GM12878 (cell line): Measurements from ENCODE around the gene SLC16A9. TPM values are rescaled to one million over a fixed set of nuclear protein-coding genes. Genes with fewer than 3 reads are reported as not detected.
"Not testable (repeated sequence)": the region's sequence is repeated elsewhere in the genome, so short reads cannot be mapped to it uniquely, and the experiment has no call there.

ENCODE experiments used
- ATAC-seq: fragments of 200-7000 bp; cut with Tn5 transposase; 3 replicates; pipeline ENCODE4 v1.9.1; 2020; ENCODE audit warnings: mild to moderate bottlenecking, moderate library complexity
- BruUV-seq: library from RNA; stranded (reverse); fragments of 400-500 nt; replicated peaks from 2 replicates; lab custom pipeline; 2021; lab: Mats Ljungman, UMichigan
- CTCF ChIA-PET: fragments of 300-600 bp; sonication (Branson Sonifier 250); formaldehyde crosslinking; extraction: SDS; loops from one replicate; lab custom pipeline; 2021; ENCODE audit warnings: inconsistent platforms; lab: Yijun Ruan, JAX
- POLR2A ChIA-PET: fragments of 350-600 bp; formaldehyde crosslinking; extraction: SDS; loops from one replicate; lab custom pipeline; 2021; ENCODE audit warnings: inconsistent platforms; lab: Charles Lee
- RAD21 ChIA-PET: fragments of 300-600 bp; sonication (Branson Sonifier 250); formaldehyde crosslinking; loops from one replicate; lab custom pipeline; 2023; ENCODE audit warnings: antibody characterized with exemption; ENCODE audit not compliant: unreplicated experiment; lab: Charles Lee
- SMC1A ChIA-PET: fragments of 300-600 bp; sonication (Branson Sonifier 250); formaldehyde crosslinking; loops from one replicate; lab custom pipeline; 2023; ENCODE audit not compliant: unreplicated experiment, uncharacterized antibody; lab: Charles Lee
- DNase-seq: peaks from one replicate; pipeline ENCODE4 v3.0.0-alpha.2; 2011; ENCODE audit warnings: low read depth, low spot score
- FAIRE-seq: peaks from 3 replicates; lab custom pipeline; 2011; peaks lifted over from hg19 to GRCh38; lab: Jason Lieb, UNC
- H2AFZ ChIP-seq: 2 replicates; pipeline ENCODE4 v1.6.0; 2011; ENCODE audit warnings: low read depth, low read length, control low read depth; ENCODE audit not compliant: control insufficient read depth
- H3K27ac ChIP-seq: 2 replicates; pipeline ENCODE4 v1.5.1; 2011; ENCODE audit warnings: control low read depth; ENCODE audit not compliant: control insufficient read depth, insufficient read depth
- H3K27me3 ChIP-seq, 2 experiments: replicated peaks in 1 of 2; 2 replicates each; pipeline versions ENCODE4 v1.6.0 to v1.6.1; 2011; ENCODE audit warnings: low read length in 1 of 2; ENCODE audit not compliant: control insufficient read depth in 2 of 2, insufficient read depth in 2 of 2
- H3K36me3 ChIP-seq, 2 experiments: 2 replicates each; pipeline ENCODE4 v1.5.1; 2011; ENCODE audit warnings: low read length in 1 of 2; ENCODE audit not compliant: control insufficient read depth in 2 of 2, insufficient read depth in 2 of 2
- H3K4me1 ChIP-seq: 2 replicates; pipeline ENCODE4 v1.6.1; 2011; ENCODE audit warnings: mild to moderate bottlenecking, low read length, moderate library complexity, mixed read lengths; ENCODE audit not compliant: control insufficient read depth, insufficient read depth
- H3K4me2 ChIP-seq: 2 replicates; pipeline ENCODE4 v1.6.0; 2011; ENCODE audit warnings: control low read depth; ENCODE audit not compliant: control insufficient read depth, insufficient read depth
- H3K4me3 ChIP-seq: fragments of 200-600 bp; sonication (generic); 2 replicates; pipeline ENCODE4 v1.5.1; 2016
- H3K79me2 ChIP-seq: 2 replicates; pipeline ENCODE4 v1.6.0; 2011; ENCODE audit warnings: low read length; ENCODE audit not compliant: control insufficient read depth, insufficient read depth
- H3K9ac ChIP-seq: 2 replicates; pipeline ENCODE4 v1.8.0; 2011; ENCODE audit warnings: low read length, control low read depth, mixed read lengths; ENCODE audit not compliant: control insufficient read depth, insufficient read depth
- H3K9me3 ChIP-seq: replicated peaks from 3 replicates; pipeline ENCODE4 v1.5.1; 2011; ENCODE audit warnings: mild to moderate bottlenecking, low read length; ENCODE audit not compliant: control insufficient read depth, insufficient read depth
- H4K20me1 ChIP-seq: 2 replicates; pipeline ENCODE4 v1.6.0; 2011; ENCODE audit not compliant: control insufficient read depth, insufficient read depth
- CBX3 ChIP-seq: fragments of 200-600 bp; sonication (generic); IDR thresholded peaks from 2 replicates; pipeline ENCODE4 v1.6.1; 2016; ENCODE audit warnings: low read depth, borderline replicate concordance
- CHD1 ChIP-seq: IDR thresholded peaks from 2 replicates; pipeline ENCODE4 v1.6.1; 2012; ENCODE audit warnings: low read depth, low read length, improper control_type of control experiment
- EGR1 ChIP-seq, 2 experiments: IDR thresholded peaks; 1 replicate in 1 of 2; 2 replicates in 1 of 2; pipeline ENCODE4 v1.6.1; 2011 to 2012; ENCODE audit warnings: low read depth in 2 of 2, low read length in 2 of 2, borderline replicate concordance in 1 of 2, mild to moderate bottlenecking in 1 of 2, moderate library complexity in 1 of 2
- FOS ChIP-seq: IDR thresholded peaks from 3 replicates; pipeline ENCODE4 v1.6.1; 2011; ENCODE audit warnings: borderline replicate concordance; ENCODE audit not compliant: insufficient read length; ENCODE audit errors: extremely low read depth
- FOXK2 ChIP-seq: fragments of 450-650 bp; IDR thresholded peaks from 2 replicates; pipeline ENCODE4 v1.6.1; 2017; ENCODE audit warnings: mild to moderate bottlenecking, moderate library complexity
- JUNB ChIP-seq: IDR thresholded peaks from 2 replicates; pipeline ENCODE4 v1.6.1; 2016; ENCODE audit warnings: antibody characterized with exemption, mild to moderate bottlenecking
- MYC ChIP-seq: IDR thresholded peaks from 2 replicates; pipeline ENCODE4 v1.6.1; 2011; ENCODE audit warnings: mild to moderate bottlenecking, low read length, moderate library complexity, inconsistent platforms; ENCODE audit not compliant: insufficient read depth, insufficient replicate concordance, insufficient read length, severe bottlenecking
- WGBS: methylation state at CpG from one replicate; pipeline ENCODE4 v1.1.6; 2016; ENCODE audit warnings: low lambda C conversion rate; ENCODE audit not compliant: insufficient replicate concordance, insufficient coverage; ENCODE audit errors: missing lambda C conversion rate; 5-methylcytosine and 5-hydroxymethylcytosine counted together
- in situ Hi-C: fragments of 300-500 bp; cut with MboI; formaldehyde crosslinking; loops from 9 replicates; pipeline ENCODE4 v1.14.3; 2018; ENCODE audit warnings: mixed read lengths
- intact Hi-C: fragments of 100-400 bp; cut with micrococcal nuclease; formaldehyde crosslinking; loops from one replicate; pipeline ENCODE4 v1.14.2; 2022; ENCODE audit not compliant: unreplicated experiment
- polyA plus RNA-seq, 11 experiments: library from polyadenylated mRNA; depleted of rRNA in 4 of 11; unstranded in 6 of 11; stranded (reverse) in 5 of 11; fragments of >200 nt; fragmentation: Nextera tagmentation in 4 of 11; fragmentation: Illumina TruSeq in 1 of 11; extraction: Ambion mirVana in 4 of 11; extraction: Trizol in 1 of 11; gene quantifications; 1 replicate in 1 of 11; 2 replicates in 10 of 11; pipeline versions ENCODE4 v1.2.1 to v1.2.3, GENCODE V29; 2011 to 2016; ENCODE audit warnings: inconsistent platforms in 2 of 11, missing spikeins in 2 of 11, low read depth in 1 of 11
- total RNA-seq, 4 experiments: library from RNA; depleted of rRNA in 3 of 4; stranded (reverse); fragments of >200 nt in 3 of 4; fragmentation: Illumina TruSeq in 1 of 4; extraction: Trizol in 1 of 4; gene quantifications; 2 replicates each; pipeline versions ENCODE4 v1.2.1 to v1.2.3, GENCODE V29; 2013 to 2021

SLC16A9 gene
- total and polyA plus RNA-seq, 10 of the 15 experiments (the other 5 are each of a cell fraction or from before 2014, with no cell fraction given), result 0.86 to 6.2 (median 4.3) TPM

DNA sequence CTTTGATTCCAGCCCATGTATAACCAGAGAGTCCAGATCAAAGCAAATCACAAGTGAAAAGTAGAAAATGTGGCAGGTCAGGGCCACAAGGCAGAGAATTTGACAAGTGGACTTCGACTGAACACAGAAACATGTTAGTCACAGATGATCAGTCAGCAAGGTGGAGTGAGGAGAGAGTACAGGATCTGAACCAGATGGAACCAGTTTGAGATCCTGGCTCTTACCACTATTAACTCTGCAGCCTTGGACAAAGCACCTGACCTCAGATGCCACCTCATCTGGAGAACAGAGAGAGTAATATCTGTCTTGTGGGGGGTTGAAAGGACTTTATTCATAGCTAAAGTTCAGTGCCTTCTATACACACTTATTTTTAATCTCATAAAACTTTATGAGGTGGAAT, 39.2 kb upstream of the SLC16A9 start:
- ChIA-PET SMC1A (interaction anchor here (0.9 kb wide), 1 partner anchor 9 kb away, joined by 3 read pairs; no protein-coding TSS in a partner anchor), POLR2A (no interaction called here), CTCF (no interaction called here), RAD21 (no interaction called here)
- H4K20me1 ChIP-seq, result no peaks in the 10 kb centered on the region
- H3K27me3 ChIP-seq, result 0 out of 4 replicates have a peak, but pooled peaks cover 0 to 2% of the 10 kb centered on the region in 2 experiments
- FAIRE-seq, result no peak
- intact Hi-C loops (no loop called here), in situ Hi-C loops (no loop called here)
- no peaks in the 10 kb centered on the region for H3K79me2 ChIP-seq
- H3K9ac ChIP-seq, result no peak overlapping the region
- no peak overlapping the region for H2AFZ ChIP-seq
- ATAC-seq, result peak; percentile 41
- DNase-seq, result no peak
- 0% methylated on average over 1 of the region's 1 CpG for WGBS
- H3K27ac ChIP-seq, result no peak overlapping the region
- TF ChIP-seq MYC (no peak), FOXK2 (no peak), JUNB (peak; percentile 47)
- no peaks in the 10 kb centered on the region for H3K36me3 ChIP-seq
- no peaks in the 10 kb centered on the region for H3K9me3 ChIP-seq
- no peak overlapping the region for H3K4me2 ChIP-seq
- no peak overlapping the region for H3K4me3 ChIP-seq
- BruUV-seq, result no TSS peak
- no peaks in the 10 kb centered on the region for H3K4me1 ChIP-seq

DNA sequence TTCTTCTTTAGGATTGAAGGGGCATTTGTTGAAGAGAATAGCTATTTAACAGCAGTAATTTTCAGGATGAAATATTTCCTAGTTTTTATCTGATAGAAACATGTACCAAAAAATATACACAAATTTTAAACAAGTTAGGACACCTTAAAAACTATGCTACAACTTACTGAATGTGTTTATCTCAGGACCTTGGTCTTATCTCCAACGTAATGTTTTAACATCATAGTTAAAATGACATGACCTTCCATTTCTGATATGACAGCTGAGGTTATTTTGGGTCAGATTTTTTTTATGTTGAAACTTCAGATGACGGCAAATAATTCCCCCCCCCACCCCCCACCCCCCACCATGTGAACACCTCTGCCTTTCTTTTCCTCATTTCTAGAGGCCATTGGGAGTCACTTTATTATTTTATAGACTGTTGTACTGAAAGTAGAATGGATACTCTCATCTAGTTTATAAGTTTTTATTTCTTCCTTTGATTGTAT, 35.6 kb upstream of the SLC16A9 start:
- Histone ChIP-seq H4K20me1 (no peaks in the 10 kb centered on the region), H2AFZ (no peak overlapping the region), H3K36me3 (no peaks in the 10 kb centered on the region), H3K4me1 (no peaks in the 10 kb centered on the region), H3K79me2 (no peaks in the 10 kb centered on the region), H3K27me3 (no peaks in the 10 kb centered on the region), H3K4me3 (no peak overlapping the region), H3K4me2 (no peak overlapping the region), H3K9me3 (no peaks in the 10 kb centered on the region), H3K9ac (no peak overlapping the region), H3K27ac (no peak overlapping the region)
- TF ChIP-seq CBX3 (no peak), CHD1 (no peak), EGR1 (IDR thresholded peaks at IDR 0.05; ENCODE audit: borderline replicate concordance in 1 of 2, low read depth in 2 of 2, low read length in 2 of 2) (no peak), FOS (no peak)
- ChIA-PET RAD21 (no interaction called here), SMC1A (no interaction called here), POLR2A (no interaction called here), CTCF (no interaction called here)
- ATAC-seq (no peak), DNase-seq (no peak), FAIRE-seq (no peak)
- BruUV-seq, result no TSS peak
- in situ Hi-C loops, result no loop called here
- intact Hi-C loops, result no loop called here
- whole genome bisulfite sequencing, result 27% methylated on average over 2 of the region's 2 CpGs

DNA sequence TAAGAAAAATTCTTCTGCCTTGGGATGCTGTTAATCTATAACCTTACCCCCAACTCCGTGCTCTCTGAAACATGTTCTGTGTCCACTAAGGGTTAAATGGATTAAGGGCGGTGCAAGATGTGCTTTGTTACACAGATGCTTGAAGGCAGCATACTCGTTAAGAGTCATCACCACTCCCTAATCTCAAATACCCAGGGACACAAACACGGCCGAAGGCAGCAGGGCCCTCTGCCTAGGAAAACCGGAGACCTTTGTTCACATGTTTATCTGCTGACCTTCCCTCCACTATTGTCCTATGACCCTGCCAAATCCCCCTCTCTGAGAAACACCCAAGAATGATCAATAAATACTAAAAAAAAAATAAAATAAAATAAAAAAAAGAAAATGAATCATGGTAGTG, 35.1 kb upstream of the SLC16A9 start:
- CTCF ChIA-PET, H3K27me3 ChIP-seq, BruUV-seq, RAD21 ChIA-PET, H4K20me1 ChIP-seq, DNase-seq, intact Hi-C loops, H3K79me2 ChIP-seq, FAIRE-seq, H3K36me3 ChIP-seq, ATAC-seq, H2AFZ ChIP-seq, H3K9ac ChIP-seq, in situ Hi-C loops, H3K27ac ChIP-seq, H3K9me3 ChIP-seq, H3K4me1 ChIP-seq, SMC1A ChIA-PET, H3K4me3 ChIP-seq, POLR2A ChIA-PET, H3K4me2 ChIP-seq: not testable (repeated sequence)
- WGBS, result 46% methylated on average over 6 of the region's 6 CpGs
